ENCODE data around the gene SLC4A5.
"Not testable (repeated sequence)": the region's sequence is repeated elsewhere in the genome, so short reads cannot be mapped to it uniquely, and the experiment has no call there.

Gene SLC4A5

GRCh38 chr2:74227646-74228045, 115.6 kb downstream of the SLC4A5 start:
- no peak for DNase-seq

GRCh38 chr2:74226648-74227213, 116.5 kb downstream of the SLC4A5 start:
- DNase-seq, result no peak

GRCh38 chr2:74225698-74226459, 117.3 kb downstream of the SLC4A5 start:
- DNase-seq, result no peak

GRCh38 chr2:74223941-74224770, 119.1 kb downstream of the SLC4A5 start:
- DNase-seq, result no peak

GRCh38 chr2:74222300-74222650, 120.9 kb downstream of the SLC4A5 start:
- DNase-seq, result no peak

- no peak for DNase-seq
Measured at GRCh38 chr2:74221604-74222299, 121.5 kb downstream of the SLC4A5 start.

GRCh38 chr2:74221091-74221490, 122.1 kb downstream of the SLC4A5 start:
- DNase-seq, result no peak

GRCh38 chr2:74219846-74220486, 123.2 kb downstream of the SLC4A5 start:
- DNase-seq, result no peak

GRCh38 chr2:74216642-74217041, 126.6 kb downstream of the SLC4A5 start:
- no peak for DNase-seq

- DNase-seq, result not testable (repeated sequence)
Measured at GRCh38 chr2:74215771-74216170, 127.4 kb downstream of the SLC4A5 start.

GRCh38 chr2:74212702-74213410, 130.4 kb downstream of the SLC4A5 start:
- DNase-seq, result no peak

GRCh38 chr2:74206180-74206688, 137.0 kb downstream of the SLC4A5 start:
- peak; percentile 86 for DNase-seq

- DNase-seq, result peak; percentile 56
Measured at GRCh38 chr2:74205596-74205995, 137.6 kb downstream of the SLC4A5 start.

- no peak for DNase-seq
Measured at GRCh38 chr2:74205113-74205512, 138.1 kb downstream of the SLC4A5 start.

GRCh38 chr2:74204436-74204835, 138.8 kb downstream of the SLC4A5 start:
- DNase-seq, result no peak

- no peak for DNase-seq
Measured at GRCh38 chr2:74201596-74201995, 141.6 kb downstream of the SLC4A5 start.

- no peak for DNase-seq
Measured at GRCh38 chr2:74201196-74201595, 142.0 kb downstream of the SLC4A5 start.

- peak; percentile 42 for DNase-seq
Measured at GRCh38 chr2:74199871-74200305, 143.3 kb downstream of the SLC4A5 start.

- peak; percentile 28 for DNase-seq
Measured at GRCh38 chr2:74199275-74199701, 143.9 kb downstream of the SLC4A5 start.

GRCh38 chr2:74198461-74199274, 144.5 kb downstream of the SLC4A5 start, which contains the start of gene MTHFD2:
MTHFD2 (plus strand) TSS chr2:74198615; CDS start chr2:74198642, 27 bp downstream.
- DNase-seq, result peak; percentile 98

- DNase-seq, result no peak
Measured at GRCh38 chr2:74198023-74198460, 145.2 kb downstream of the SLC4A5 start.
